GM12878 (cell line): ENCODE results near the gene EEF1A2. TPM values are rescaled to one million over a fixed set of nuclear protein-coding genes. Genes with fewer than 3 reads are reported as not detected.

ENCODE experiments used
- ATAC-seq: fragments of 200-7000 bp; cut with Tn5 transposase; 3 replicates; pipeline ENCODE4 v1.9.1; 2020; ENCODE audit warnings: mild to moderate bottlenecking, moderate library complexity
- BruUV-seq: library from RNA; stranded (reverse); fragments of 400-500 nt; replicated peaks from 2 replicates; lab custom pipeline; 2021; lab: Mats Ljungman, UMichigan
- CTCF ChIA-PET: fragments of 300-600 bp; sonication (Branson Sonifier 250); formaldehyde crosslinking; extraction: SDS; loops from one replicate; lab custom pipeline; 2021; ENCODE audit warnings: inconsistent platforms; lab: Yijun Ruan, JAX
- POLR2A ChIA-PET: fragments of 350-600 bp; formaldehyde crosslinking; extraction: SDS; loops from one replicate; lab custom pipeline; 2021; ENCODE audit warnings: inconsistent platforms; lab: Charles Lee
- RAD21 ChIA-PET: fragments of 300-600 bp; sonication (Branson Sonifier 250); formaldehyde crosslinking; loops from one replicate; lab custom pipeline; 2023; ENCODE audit warnings: antibody characterized with exemption; ENCODE audit not compliant: unreplicated experiment; lab: Charles Lee
- SMC1A ChIA-PET: fragments of 300-600 bp; sonication (Branson Sonifier 250); formaldehyde crosslinking; loops from one replicate; lab custom pipeline; 2023; ENCODE audit not compliant: unreplicated experiment, uncharacterized antibody; lab: Charles Lee
- DNase-seq: peaks from one replicate; pipeline ENCODE4 v3.0.0-alpha.2; 2011; ENCODE audit warnings: low read depth, low spot score
- FAIRE-seq: peaks from 3 replicates; lab custom pipeline; 2011; peaks lifted over from hg19 to GRCh38; lab: Jason Lieb, UNC
- H2AFZ ChIP-seq: 2 replicates; pipeline ENCODE4 v1.6.0; 2011; ENCODE audit warnings: low read depth, low read length, control low read depth; ENCODE audit not compliant: control insufficient read depth
- H3K27ac ChIP-seq: 2 replicates; pipeline ENCODE4 v1.5.1; 2011; ENCODE audit warnings: control low read depth; ENCODE audit not compliant: control insufficient read depth, insufficient read depth
- H3K27me3 ChIP-seq, 2 experiments: replicated peaks in 1 of 2; 2 replicates each; pipeline versions ENCODE4 v1.6.0 to v1.6.1; 2011; ENCODE audit warnings: low read length in 1 of 2; ENCODE audit not compliant: control insufficient read depth in 2 of 2, insufficient read depth in 2 of 2
- H3K36me3 ChIP-seq, 2 experiments: 2 replicates each; pipeline ENCODE4 v1.5.1; 2011; ENCODE audit warnings: low read length in 1 of 2; ENCODE audit not compliant: control insufficient read depth in 2 of 2, insufficient read depth in 2 of 2
- H3K4me1 ChIP-seq: 2 replicates; pipeline ENCODE4 v1.6.1; 2011; ENCODE audit warnings: mild to moderate bottlenecking, low read length, moderate library complexity, mixed read lengths; ENCODE audit not compliant: control insufficient read depth, insufficient read depth
- H3K4me2 ChIP-seq: 2 replicates; pipeline ENCODE4 v1.6.0; 2011; ENCODE audit warnings: control low read depth; ENCODE audit not compliant: control insufficient read depth, insufficient read depth
- H3K4me3 ChIP-seq: fragments of 200-600 bp; sonication (generic); 2 replicates; pipeline ENCODE4 v1.5.1; 2016
- H3K79me2 ChIP-seq: 2 replicates; pipeline ENCODE4 v1.6.0; 2011; ENCODE audit warnings: low read length; ENCODE audit not compliant: control insufficient read depth, insufficient read depth
- H3K9ac ChIP-seq: 2 replicates; pipeline ENCODE4 v1.8.0; 2011; ENCODE audit warnings: low read length, control low read depth, mixed read lengths; ENCODE audit not compliant: control insufficient read depth, insufficient read depth
- H3K9me3 ChIP-seq: replicated peaks from 3 replicates; pipeline ENCODE4 v1.5.1; 2011; ENCODE audit warnings: mild to moderate bottlenecking, low read length; ENCODE audit not compliant: control insufficient read depth, insufficient read depth
- H4K20me1 ChIP-seq: 2 replicates; pipeline ENCODE4 v1.6.0; 2011; ENCODE audit not compliant: control insufficient read depth, insufficient read depth
- BCL11A ChIP-seq: IDR thresholded peaks from 2 replicates; pipeline ENCODE4 v1.6.1; 2011; ENCODE audit warnings: low read depth, low read length
- CREM ChIP-seq: IDR thresholded peaks from 2 replicates; pipeline ENCODE4 v1.6.1; 2014; ENCODE audit warnings: antibody characterized with exemption, low read depth
- EZH2 ChIP-seq: IDR thresholded peaks from 2 replicates; pipeline ENCODE4 v1.6.1; 2012; ENCODE audit warnings: low read depth, mild to moderate bottlenecking, control low read depth, inconsistent platforms, low read length, borderline replicate concordance; ENCODE audit not compliant: control insufficient read depth
- FOS ChIP-seq: IDR thresholded peaks from 3 replicates; pipeline ENCODE4 v1.6.1; 2011; ENCODE audit warnings: borderline replicate concordance; ENCODE audit not compliant: insufficient read length; ENCODE audit errors: extremely low read depth
- FOXK2 ChIP-seq: fragments of 450-650 bp; IDR thresholded peaks from 2 replicates; pipeline ENCODE4 v1.6.1; 2017; ENCODE audit warnings: mild to moderate bottlenecking, moderate library complexity
- KAT2A ChIP-seq: conservative IDR thresholded peaks from 2 replicates; pipeline ENCODE4 v1.6.1; 2011; ENCODE audit warnings: low read depth, low read length; ENCODE audit not compliant: control insufficient read depth
- NFYB ChIP-seq: IDR thresholded peaks from 2 replicates; pipeline ENCODE4 v1.6.1; 2011; ENCODE audit warnings: low read depth, mild to moderate bottlenecking, low read length, improper control_type of control experiment, moderate library complexity; ENCODE audit not compliant: insufficient read depth
- NR2F1 ChIP-seq: fragments of 450-650 bp; conservative IDR thresholded peaks from 2 replicates; pipeline ENCODE4 v1.6.1; 2017; ENCODE audit warnings: mild to moderate bottlenecking
- PKNOX1 ChIP-seq: fragments of 450-650 bp; IDR thresholded peaks from 2 replicates; pipeline ENCODE4 v1.6.1; 2016; ENCODE audit warnings: mild to moderate bottlenecking
- SIX5 ChIP-seq: IDR thresholded peaks from 2 replicates; pipeline ENCODE4 v1.6.1; 2011; ENCODE audit warnings: mild to moderate bottlenecking, low read depth, low read length, moderate library complexity; ENCODE audit not compliant: severe bottlenecking
- SMC3 ChIP-seq: IDR thresholded peaks from 2 replicates; pipeline ENCODE4 v1.6.1; 2011; ENCODE audit warnings: low read length, improper control_type of control experiment, borderline replicate concordance
- TARDBP ChIP-seq: IDR thresholded peaks from 2 replicates; pipeline ENCODE4 v1.6.1; 2016; ENCODE audit warnings: borderline replicate concordance
- ZNF687 ChIP-seq: fragments of 450-650 bp; IDR thresholded peaks from 2 replicates; pipeline ENCODE4 v1.6.1; 2017; ENCODE audit warnings: mild to moderate bottlenecking, moderate library complexity
- ZSCAN29 ChIP-seq: fragments of 450-650 bp; IDR thresholded peaks from 2 replicates; pipeline ENCODE4 v1.6.1; 2017; ENCODE audit warnings: mild to moderate bottlenecking, moderate library complexity
- WGBS: methylation state at CpG from one replicate; pipeline ENCODE4 v1.1.6; 2016; ENCODE audit warnings: low lambda C conversion rate; ENCODE audit not compliant: insufficient replicate concordance, insufficient coverage; ENCODE audit errors: missing lambda C conversion rate; 5-methylcytosine and 5-hydroxymethylcytosine counted together
- in situ Hi-C: fragments of 300-500 bp; cut with MboI; formaldehyde crosslinking; loops from 9 replicates; pipeline ENCODE4 v1.14.3; 2018; ENCODE audit warnings: mixed read lengths
- intact Hi-C: fragments of 100-400 bp; cut with micrococcal nuclease; formaldehyde crosslinking; loops from one replicate; pipeline ENCODE4 v1.14.2; 2022; ENCODE audit not compliant: unreplicated experiment
- polyA plus RNA-seq, 11 experiments: library from polyadenylated mRNA; depleted of rRNA in 4 of 11; unstranded in 6 of 11; stranded (reverse) in 5 of 11; fragments of >200 nt; fragmentation: Nextera tagmentation in 4 of 11; fragmentation: Illumina TruSeq in 1 of 11; extraction: Ambion mirVana in 4 of 11; extraction: Trizol in 1 of 11; gene quantifications; 1 replicate in 1 of 11; 2 replicates in 10 of 11; pipeline versions ENCODE4 v1.2.1 to v1.2.3, GENCODE V29; 2011 to 2016; ENCODE audit warnings: inconsistent platforms in 2 of 11, missing spikeins in 2 of 11, low read depth in 1 of 11
- total RNA-seq, 4 experiments: library from RNA; depleted of rRNA in 3 of 4; stranded (reverse); fragments of >200 nt in 3 of 4; fragmentation: Illumina TruSeq in 1 of 4; extraction: Trizol in 1 of 4; gene quantifications; 2 replicates each; pipeline versions ENCODE4 v1.2.1 to v1.2.3, GENCODE V29; 2013 to 2021

The EEF1A2 gene
- total and polyA plus RNA-seq, 10 of the 15 experiments (the other 5 are each of a cell fraction or from before 2014, with no cell fraction given), result 0.56 TPM; not detected in 9

GRCh38 chr20:63495741-63496595 is 2.9 kb downstream of the EEF1A2 start (continued):
- TF ChIP-seq ZNF687 (no peak), NR2F1 (0 out of 2 replicates have a peak, but pooled peaks have one; percentile 13), SMC3 (peak; percentile 71; the same call in 1 of the 2 replicates)

- in situ Hi-C loops, result no loop called here
- no peaks in the 10 kb centered on the region for H3K36me3 ChIP-seq
- ChIA-PET SMC1A (no interaction called here), CTCF (interaction anchor here (0.7 to 2.6 kb wide), 5 partner anchors 20 to 598 kb away, joined by 3 to 19 read pairs (median 3); partner anchors contain the start of gene PTK6), POLR2A (no interaction called here), RAD21 (no interaction called here)
- no peak overlapping the region for H3K4me3 ChIP-seq
- no peak overlapping the region for H3K4me2 ChIP-seq
- H3K79me2 ChIP-seq, result no peaks in the 10 kb centered on the region
- no peak for FAIRE-seq
- H4K20me1 ChIP-seq, result no peaks in the 10 kb centered on the region
- ATAC-seq, result no peak
- H3K27ac ChIP-seq, result no peak overlapping the region
- WGBS, result 45% methylated on average over 8 of the region's 8 CpGs
- H3K9ac ChIP-seq, result no peak overlapping the region
- no peak overlapping the region for H2AFZ ChIP-seq
- no peaks in the 10 kb centered on the region for H3K9me3 ChIP-seq
- no peak for DNase-seq
- intact Hi-C loops, result no loop called here
- H3K4me1 ChIP-seq, result no peaks in the 10 kb centered on the region
- BruUV-seq, result no TSS peak
- peaks cover 1 to 4% of the 10 kb centered on the region in 2 experiments; a peak in 3 of 4 replicates for H3K27me3 ChIP-seq
- TF ChIP-seq BCL11A, result no peak
- no peak for TF ChIP-seq SIX5
- TF ChIP-seq CREM, result no peak
- TF ChIP-seq ZSCAN29, result no peak
- TF ChIP-seq FOS, result no peak
- TF ChIP-seq TARDBP, result no peak
- TF ChIP-seq PKNOX1, result no peak
- no peak for TF ChIP-seq KAT2A
- no peak for TF ChIP-seq NFYB
- no peak for TF ChIP-seq FOXK2
- no peak for TF ChIP-seq EZH2
Observed at GRCh38 chr20:63495167-63495720, 3.6 kb downstream of the EEF1A2 start.
